Mammary epithelial cell (primary cell): ENCODE data around the gene PCF11.

Experiments
- EZH2 ChIP-seq: IDR thresholded peaks from 2 replicates; pipeline ENCODE4 v1.6.1; 2012; ENCODE audit warnings: low read length, inconsistent platforms, borderline replicate concordance
- TF ChIP-seq, protein P1 (sequence below), 2 donors: IDR thresholded peaks in 1 of 2; conservative IDR thresholded peaks in 1 of 2; 2 replicates each; pipeline ENCODE4 v1.5.1; 2011 to 2012; ENCODE audit warnings: inconsistent platforms in 2 of 2, low read length in 2 of 2, mild to moderate bottlenecking in 2 of 2, control low read depth in 1 of 2, low read depth in 1 of 2; ENCODE audit not compliant: insufficient read depth in 1 of 2; ENCODE audit errors: extremely low read depth in 1 of 2

- TF ChIP-seq, protein P1, sequence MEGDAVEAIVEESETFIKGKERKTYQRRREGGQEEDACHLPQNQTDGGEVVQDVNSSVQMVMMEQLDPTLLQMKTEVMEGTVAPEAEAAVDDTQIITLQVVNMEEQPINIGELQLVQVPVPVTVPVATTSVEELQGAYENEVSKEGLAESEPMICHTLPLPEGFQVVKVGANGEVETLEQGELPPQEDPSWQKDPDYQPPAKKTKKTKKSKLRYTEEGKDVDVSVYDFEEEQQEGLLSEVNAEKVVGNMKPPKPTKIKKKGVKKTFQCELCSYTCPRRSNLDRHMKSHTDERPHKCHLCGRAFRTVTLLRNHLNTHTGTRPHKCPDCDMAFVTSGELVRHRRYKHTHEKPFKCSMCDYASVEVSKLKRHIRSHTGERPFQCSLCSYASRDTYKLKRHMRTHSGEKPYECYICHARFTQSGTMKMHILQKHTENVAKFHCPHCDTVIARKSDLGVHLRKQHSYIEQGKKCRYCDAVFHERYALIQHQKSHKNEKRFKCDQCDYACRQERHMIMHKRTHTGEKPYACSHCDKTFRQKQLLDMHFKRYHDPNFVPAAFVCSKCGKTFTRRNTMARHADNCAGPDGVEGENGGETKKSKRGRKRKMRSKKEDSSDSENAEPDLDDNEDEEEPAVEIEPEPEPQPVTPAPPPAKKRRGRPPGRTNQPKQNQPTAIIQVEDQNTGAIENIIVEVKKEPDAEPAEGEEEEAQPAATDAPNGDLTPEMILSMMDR (conservative IDR thresholded peaks at IDR 0.05 in 1 of 2, IDR thresholded peaks at IDR 0.05 in 1 of 2; ENCODE audit: extremely low read depth in 1 of 2, insufficient read depth in 1 of 2, low read depth in 1 of 2, low read length in 2 of 2): peak in 1 of 2 donors; percentile 2
- TF ChIP-seq EZH2: no peak
These were observed 36.7 kb downstream of the PCF11 start, which contains the start of gene ANKRD42 for GRCh38 chr11:83193315-83194280.
